ENCODE results near the gene CADM1. TPM values are rescaled to one million over a fixed set of nuclear protein-coding genes. Genes with fewer than 3 reads are reported as not detected.

CADM1 gene
- total RNA-seq, 1 experiment from 2014 or later: 0.79 TPM

DNA sequence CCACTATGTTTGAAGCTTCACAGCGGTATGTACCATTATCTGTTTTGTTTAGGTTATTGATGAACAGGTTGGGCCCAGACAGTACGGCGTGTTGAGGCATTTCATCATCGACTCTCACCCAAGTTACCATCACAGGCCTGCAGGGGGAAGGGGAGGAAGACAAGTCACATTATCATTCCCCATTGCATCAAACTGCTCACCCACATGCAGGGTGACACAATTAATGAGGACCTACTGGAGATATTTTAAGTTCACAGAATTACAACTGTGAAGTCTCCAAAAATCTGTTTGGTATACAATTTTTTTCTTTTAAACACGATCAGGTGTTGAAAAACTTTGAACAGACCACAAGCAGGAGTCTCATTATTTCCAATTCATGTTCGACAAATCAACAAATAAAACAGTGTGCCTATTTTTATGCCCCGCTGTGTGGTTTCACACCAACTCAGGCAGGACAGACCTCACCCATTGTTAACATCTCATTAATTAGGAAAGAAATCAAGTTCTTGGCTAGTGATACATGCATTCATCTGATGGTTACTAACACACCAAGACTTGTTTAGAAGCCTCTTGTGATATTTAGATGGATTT lies 289.5 kb downstream of the CADM1 start (continued):
- TF ChIP-seq, protein P1, sequence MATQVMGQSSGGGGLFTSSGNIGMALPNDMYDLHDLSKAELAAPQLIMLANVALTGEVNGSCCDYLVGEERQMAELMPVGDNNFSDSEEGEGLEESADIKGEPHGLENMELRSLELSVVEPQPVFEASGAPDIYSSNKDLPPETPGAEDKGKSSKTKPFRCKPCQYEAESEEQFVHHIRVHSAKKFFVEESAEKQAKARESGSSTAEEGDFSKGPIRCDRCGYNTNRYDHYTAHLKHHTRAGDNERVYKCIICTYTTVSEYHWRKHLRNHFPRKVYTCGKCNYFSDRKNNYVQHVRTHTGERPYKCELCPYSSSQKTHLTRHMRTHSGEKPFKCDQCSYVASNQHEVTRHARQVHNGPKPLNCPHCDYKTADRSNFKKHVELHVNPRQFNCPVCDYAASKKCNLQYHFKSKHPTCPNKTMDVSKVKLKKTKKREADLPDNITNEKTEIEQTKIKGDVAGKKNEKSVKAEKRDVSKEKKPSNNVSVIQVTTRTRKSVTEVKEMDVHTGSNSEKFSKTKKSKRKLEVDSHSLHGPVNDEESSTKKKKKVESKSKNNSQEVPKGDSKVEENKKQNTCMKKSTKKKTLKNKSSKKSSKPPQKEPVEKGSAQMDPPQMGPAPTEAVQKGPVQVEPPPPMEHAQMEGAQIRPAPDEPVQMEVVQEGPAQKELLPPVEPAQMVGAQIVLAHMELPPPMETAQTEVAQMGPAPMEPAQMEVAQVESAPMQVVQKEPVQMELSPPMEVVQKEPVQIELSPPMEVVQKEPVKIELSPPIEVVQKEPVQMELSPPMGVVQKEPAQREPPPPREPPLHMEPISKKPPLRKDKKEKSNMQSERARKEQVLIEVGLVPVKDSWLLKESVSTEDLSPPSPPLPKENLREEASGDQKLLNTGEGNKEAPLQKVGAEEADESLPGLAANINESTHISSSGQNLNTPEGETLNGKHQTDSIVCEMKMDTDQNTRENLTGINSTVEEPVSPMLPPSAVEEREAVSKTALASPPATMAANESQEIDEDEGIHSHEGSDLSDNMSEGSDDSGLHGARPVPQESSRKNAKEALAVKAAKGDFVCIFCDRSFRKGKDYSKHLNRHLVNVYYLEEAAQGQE (IDR thresholded peaks at IDR 0.05; ENCODE audit: low read depth): no peak
- no peak for TF ChIP-seq SIN3A (IDR thresholded peaks at IDR 0.05; ENCODE audit: low read depth)

DNA sequence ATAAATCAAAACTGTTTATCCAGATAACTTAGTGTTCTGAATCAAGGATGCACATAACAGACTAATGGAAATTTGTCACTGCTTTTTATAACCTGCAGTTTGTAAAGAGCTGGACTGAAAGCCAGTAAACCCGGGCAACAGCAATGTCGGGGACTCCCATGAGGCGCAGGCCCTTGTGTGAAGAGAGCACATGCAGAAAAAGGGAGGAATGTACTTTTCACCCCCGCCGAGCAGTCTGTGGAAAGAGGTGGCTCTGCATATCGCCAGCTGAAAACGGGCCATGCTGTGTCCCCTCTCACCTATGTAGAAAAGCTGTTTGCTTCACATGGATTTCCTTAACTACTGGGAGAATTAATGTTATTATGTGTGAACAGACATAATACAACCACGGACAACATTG lies 291.2 kb downstream of the CADM1 start:
- no peak overlapping the region for H3K27ac ChIP-seq (ENCODE audit: low read depth, low read length)
- ATAC-seq: no peak

More for the DNA sequence above, 291.2 kb downstream of the CADM1 start:
- Histone ChIP-seq H3K4me2 (ENCODE audit: low read length) (no peak overlapping the region), H3K9me2 (ENCODE audit: insufficient read depth) (no peaks in the 10 kb centered on the region), H3K27me3 (ENCODE audit: insufficient read depth, low read length) (no peaks in the 10 kb centered on the region), H3K4me3 (replicated peaks in 1 of 2; ENCODE audit: low read depth in 1 of 2, low read length in 2 of 2) (no peak overlapping the region), H2AFZ (ENCODE audit: low read depth, low read length, poor library complexity, severe bottlenecking) (no peak overlapping the region), H3K9me3 (ENCODE audit: control insufficient read depth in 1 of 2, insufficient read depth in 1 of 2, low read depth in 1 of 2, low read length in 2 of 2) (no peaks in the 10 kb centered on the region; a peak in 2 of 4 replicates), H4K20me1 (ENCODE audit: insufficient read depth) (no peaks in the 10 kb centered on the region), H3K79me2 (ENCODE audit: insufficient read depth, low read length) (no peaks in the 10 kb centered on the region), H3K36me3 (ENCODE audit: control insufficient read depth in 1 of 2, insufficient read depth in 2 of 2, low read length in 2 of 2) (no peaks in the 10 kb centered on the region), H3K9ac (ENCODE audit: low read length) (no peak overlapping the region), H3K4me1 (ENCODE audit: control insufficient read depth in 1 of 2, insufficient read depth in 2 of 2, low read length in 2 of 2) (no peaks in the 10 kb centered on the region)
- RAD21 ChIA-PET (ENCODE audit: low non-redundant PET in 1 of 2, low total read pairs in 2 of 2, uncharacterized antibody in 2 of 2, unreplicated experiment in 2 of 2): no interaction called here
- no peak for TF ChIP-seq EZH2phosphoT487 (IDR thresholded peaks at IDR 0.05; ENCODE audit: borderline replicate concordance)
- no peak for TF ChIP-seq JUND (IDR thresholded peaks at IDR 0.05)
- TF ChIP-seq CEBPB (IDR thresholded peaks at IDR 0.05; ENCODE audit: low read depth): no peak
- TF ChIP-seq, protein P2, sequence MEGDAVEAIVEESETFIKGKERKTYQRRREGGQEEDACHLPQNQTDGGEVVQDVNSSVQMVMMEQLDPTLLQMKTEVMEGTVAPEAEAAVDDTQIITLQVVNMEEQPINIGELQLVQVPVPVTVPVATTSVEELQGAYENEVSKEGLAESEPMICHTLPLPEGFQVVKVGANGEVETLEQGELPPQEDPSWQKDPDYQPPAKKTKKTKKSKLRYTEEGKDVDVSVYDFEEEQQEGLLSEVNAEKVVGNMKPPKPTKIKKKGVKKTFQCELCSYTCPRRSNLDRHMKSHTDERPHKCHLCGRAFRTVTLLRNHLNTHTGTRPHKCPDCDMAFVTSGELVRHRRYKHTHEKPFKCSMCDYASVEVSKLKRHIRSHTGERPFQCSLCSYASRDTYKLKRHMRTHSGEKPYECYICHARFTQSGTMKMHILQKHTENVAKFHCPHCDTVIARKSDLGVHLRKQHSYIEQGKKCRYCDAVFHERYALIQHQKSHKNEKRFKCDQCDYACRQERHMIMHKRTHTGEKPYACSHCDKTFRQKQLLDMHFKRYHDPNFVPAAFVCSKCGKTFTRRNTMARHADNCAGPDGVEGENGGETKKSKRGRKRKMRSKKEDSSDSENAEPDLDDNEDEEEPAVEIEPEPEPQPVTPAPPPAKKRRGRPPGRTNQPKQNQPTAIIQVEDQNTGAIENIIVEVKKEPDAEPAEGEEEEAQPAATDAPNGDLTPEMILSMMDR (IDR thresholded peaks at IDR 0.05 in 2 of 3, conservative IDR thresholded peaks at IDR 0.05 in 1 of 3; ENCODE audit: borderline replicate concordance in 1 of 3, insufficient read depth in 1 of 3, low read depth in 2 of 3, low read length in 2 of 3): no peak
- no peak for TF ChIP-seq YY1 (IDR thresholded peaks at IDR 0.05; ENCODE audit: extremely low read depth, insufficient replicate concordance, low read depth, low read length)
- no peak for TF ChIP-seq RAD21 (IDR thresholded peaks at IDR 0.05; ENCODE audit: low read depth)
- no peak for TF ChIP-seq SRF (IDR thresholded peaks at IDR 0.05; ENCODE audit: low read depth)
- DNase-seq (ENCODE audit: low read depth, low spot score): no peak
- BruUV-seq (replicated peaks): no TSS peak
- POLR2A ChIA-PET: no interaction called here
- CTCF ChIA-PET: no interaction called here
- intact Hi-C loops (cut with micrococcal nuclease): no loop called here

Measured in HCT116 (cell line).